A549 (cell line): Measurements from ENCODE around the gene HSCB.

ENCODE experiments used
- CEBPB ChIP-seq, 2 experiments: fragments of >200 bp in 1 of 2; sonication (Bioruptor Twin) in 1 of 2; formaldehyde crosslinking in 1 of 2; IDR thresholded peaks; 2 replicates each; pipeline ENCODE4 v1.6.1; 2012 to 2016
- CHD2 ChIP-seq: fragments of 150-350 bp; IDR thresholded peaks from 2 replicates; pipeline ENCODE4 v1.6.1; 2014; ENCODE audit warnings: low read length; ENCODE audit not compliant: partially characterized antibody
- CTCF ChIP-seq: fragments of >200 bp; sonication (Bioruptor Twin); formaldehyde crosslinking; IDR thresholded peaks from 3 replicates; pipeline ENCODE4 v1.5.1; 2016
- HDAC2 ChIP-seq: fragments of 200-600 bp; sonication (generic); IDR thresholded peaks from 2 replicates; pipeline ENCODE4 v1.6.1; 2016
- HMGXB4 ChIP-seq: fragments of 250-450 bp; sonication (Bioruptor Pico); IDR thresholded peaks from 2 replicates; pipeline ENCODE4 v1.5.0; 2021; ENCODE audit warnings: mild to moderate bottlenecking, moderate library complexity, borderline replicate concordance
- MAX ChIP-seq: IDR thresholded peaks from 2 replicates; pipeline ENCODE4 v1.6.1; 2012
- POLR2A ChIP-seq: IDR thresholded peaks from 2 replicates; pipeline ENCODE4 v1.6.1; 2012; ENCODE audit warnings: mild to moderate bottlenecking, low read length
- ZC3H11A ChIP-seq: fragments of 450-650 bp; IDR thresholded peaks from 2 replicates; pipeline ENCODE4 v1.6.1; 2014; ENCODE audit warnings: antibody characterized with exemption, mild to moderate bottlenecking

GRCh38 chr22:28736301-28737155 lies 5.3 kb upstream of the HSCB start:
- no peak for TF ChIP-seq CTCF
- TF ChIP-seq MAX = no peak
- TF ChIP-seq POLR2A = no peak
- TF ChIP-seq CHD2 = no peak
- no peak for TF ChIP-seq HDAC2
- TF ChIP-seq CEBPB (IDR thresholded peaks at IDR 0.05) = no peak
- no peak for TF ChIP-seq ZC3H11A
- no peak for TF ChIP-seq HMGXB4
